ENCODE data around the gene TTC39C.

DNA sequence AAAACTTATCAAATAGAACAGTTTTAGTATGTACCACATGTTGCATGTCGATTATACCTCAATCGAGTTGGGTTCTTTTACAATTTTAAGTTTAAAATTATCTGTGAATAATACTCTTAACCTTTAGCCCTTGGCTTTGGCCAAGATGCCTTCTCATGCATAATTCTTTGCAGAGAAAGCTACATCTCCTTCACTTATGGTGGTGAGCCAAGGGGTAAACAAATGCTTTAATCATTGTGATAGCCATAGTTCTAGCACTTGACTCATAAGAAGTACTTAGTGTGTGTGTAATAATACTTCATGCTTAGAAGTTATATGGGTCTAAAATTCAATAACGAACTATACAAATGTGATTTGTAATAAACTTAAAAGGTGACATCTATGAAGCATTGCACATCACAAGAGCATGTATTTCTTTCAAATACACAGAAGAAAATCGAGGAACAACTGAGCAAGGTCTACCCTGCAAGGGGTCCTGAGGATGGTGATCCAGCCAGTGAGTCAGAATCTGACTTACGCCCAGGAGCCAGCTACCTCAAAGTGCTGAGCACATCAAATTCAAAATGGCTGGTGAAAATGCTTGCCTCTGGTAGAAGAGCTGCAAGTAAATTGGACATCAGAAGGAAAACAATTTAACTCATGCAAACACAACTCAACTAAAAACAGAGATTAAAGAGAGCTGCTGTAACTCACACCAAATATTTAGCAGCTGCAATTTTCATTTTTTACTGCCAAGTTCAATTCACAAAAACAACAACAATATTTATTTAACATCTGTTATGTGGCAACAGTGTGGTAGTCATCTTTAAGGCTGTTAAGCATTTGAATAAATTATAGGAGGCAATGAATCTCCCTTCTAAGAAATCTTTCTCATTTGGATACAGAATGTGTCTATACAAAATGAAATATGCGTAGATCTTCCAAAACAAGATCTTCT is 23.8 kb upstream of the TTC39C start:
- TF ChIP-seq ZFX (IDR thresholded peaks at IDR 0.05; ENCODE audit: borderline replicate concordance), result no peak
- TF ChIP-seq, protein P1, sequence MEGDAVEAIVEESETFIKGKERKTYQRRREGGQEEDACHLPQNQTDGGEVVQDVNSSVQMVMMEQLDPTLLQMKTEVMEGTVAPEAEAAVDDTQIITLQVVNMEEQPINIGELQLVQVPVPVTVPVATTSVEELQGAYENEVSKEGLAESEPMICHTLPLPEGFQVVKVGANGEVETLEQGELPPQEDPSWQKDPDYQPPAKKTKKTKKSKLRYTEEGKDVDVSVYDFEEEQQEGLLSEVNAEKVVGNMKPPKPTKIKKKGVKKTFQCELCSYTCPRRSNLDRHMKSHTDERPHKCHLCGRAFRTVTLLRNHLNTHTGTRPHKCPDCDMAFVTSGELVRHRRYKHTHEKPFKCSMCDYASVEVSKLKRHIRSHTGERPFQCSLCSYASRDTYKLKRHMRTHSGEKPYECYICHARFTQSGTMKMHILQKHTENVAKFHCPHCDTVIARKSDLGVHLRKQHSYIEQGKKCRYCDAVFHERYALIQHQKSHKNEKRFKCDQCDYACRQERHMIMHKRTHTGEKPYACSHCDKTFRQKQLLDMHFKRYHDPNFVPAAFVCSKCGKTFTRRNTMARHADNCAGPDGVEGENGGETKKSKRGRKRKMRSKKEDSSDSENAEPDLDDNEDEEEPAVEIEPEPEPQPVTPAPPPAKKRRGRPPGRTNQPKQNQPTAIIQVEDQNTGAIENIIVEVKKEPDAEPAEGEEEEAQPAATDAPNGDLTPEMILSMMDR (IDR thresholded peaks at IDR 0.05), result no peak

All from 22Rv1 (cell line).